NT2/D1 (cell line): ENCODE results near the gene SLC27A3.

ENCODE experiments used
- SUZ12 ChIP-seq: IDR thresholded peaks from 2 replicates; pipeline ENCODE4 v1.6.1; 2011; ENCODE audit not compliant: insufficient read length, insufficient read depth; ENCODE audit errors: extremely low read depth
- YY1 ChIP-seq: IDR thresholded peaks from 2 replicates; pipeline ENCODE4 v1.6.1; 2011; ENCODE audit not compliant: insufficient read length, insufficient read depth
- ZNF274 ChIP-seq: IDR thresholded peaks from 2 replicates; pipeline ENCODE4 v1.6.1; 2011; ENCODE audit warnings: mild to moderate bottlenecking, low read depth, low read length

DNA sequence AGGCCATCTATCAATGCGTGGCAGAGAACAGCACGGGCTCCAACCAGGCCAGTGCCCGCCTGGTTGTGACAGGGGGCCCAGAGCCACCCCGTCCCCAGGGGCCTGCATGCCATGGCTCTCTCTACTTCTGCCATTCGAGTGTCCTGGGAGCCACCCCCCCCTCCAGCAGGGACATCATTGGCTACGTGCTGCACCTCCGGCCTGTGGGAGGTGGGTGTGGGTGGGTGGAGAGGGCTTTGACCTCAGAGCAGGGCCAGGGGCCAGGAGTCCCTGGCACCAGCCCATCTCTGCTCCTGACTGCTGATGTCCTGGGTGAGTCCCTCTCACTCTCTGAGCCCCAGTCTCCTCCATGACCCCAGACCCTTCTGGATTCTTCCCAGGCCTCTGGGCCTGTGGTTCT is 25.3 kb downstream of the SLC27A3 start:
- TF ChIP-seq SUZ12 (no peak), YY1 (no peak), ZNF274 (no peak)
